Adrenal gland (tissue), 12 donors: ENCODE results near the gene ETFB. TPM values are rescaled to one million over a fixed set of nuclear protein-coding genes. Genes with fewer than 3 reads are reported as not detected.

ENCODE experiments used
- DNase-seq, 7 donors: peaks; one replicate each; pipeline ENCODE4 v3.0.0-alpha.2; 2019 to 2020
- H3K27ac ChIP-seq, 5 donors: fragments of 200-600 bp; sonication (generic) in 4 of 5; 1 replicate in 3 of 5; 2 replicates in 2 of 5; pipeline versions ENCODE4 v1.5.1 to v1.8.0; 2016 to 2020; ENCODE audit warnings: mild to moderate bottlenecking in 1 of 5
- H3K27me3 ChIP-seq: fragments of 200-600 bp; 2 replicates; pipeline ENCODE4 v1.8.0; 2021
- H3K36me3 ChIP-seq, 2 donors: fragments of 200-600 bp; replicated peaks in 1 of 2; 1 replicate in 1 of 2; 2 replicates in 1 of 2; pipeline versions ENCODE4 v1.5.1 to v1.8.0; 2018 to 2022
- H3K4me1 ChIP-seq, 2 donors: fragments of 200-600 bp; replicated peaks in 1 of 2; 1 replicate in 1 of 2; 2 replicates in 1 of 2; pipeline versions ENCODE4 v1.5.1 to v1.8.0; 2018 to 2021
- H3K4me3 ChIP-seq, 4 donors: fragments of 200-600 bp; sonication (generic) in 3 of 4; one replicate each; pipeline ENCODE4 v1.5.1; 2016 to 2018
- H3K9me3 ChIP-seq, 3 donors: fragments of 200-600 bp; sonication (generic) in 1 of 3; replicated peaks in 1 of 3; 1 replicate in 2 of 3; 2 replicates in 1 of 3; pipeline versions ENCODE4 v1.5.1 to v1.8.0; 2016 to 2021
- CTCF ChIP-seq, 6 experiments: fragments of 450-650 bp in 4 of 6; fragments of 200-600 bp in 2 of 6; sonication (generic) in 1 of 6; IDR thresholded peaks; 1 replicate in 5 of 6; 2 replicates in 1 of 6; pipeline versions ENCODE4 v1.5.1 to v1.8.0; 2016 to 2021; ENCODE audit warnings: antibody characterized with exemption in 6 of 6, mild to moderate bottlenecking in 2 of 6, moderate library complexity in 1 of 6
- POLR2A ChIP-seq, 2 donors: fragments of 450-650 bp; IDR thresholded peaks; one replicate each; pipeline ENCODE4 v1.6.1; 2017; ENCODE audit warnings: antibody characterized with exemption in 2 of 2, mild to moderate bottlenecking in 2 of 2, moderate library complexity in 1 of 2
- WGBS, 4 donors: extraction: QIAGEN DNeasy Blood & Tissue Kit in 2 of 4; methylation state at CpG; one replicate each; pipeline versions ENCODE4 v1.1.5 to v1.1.7; 2013 to 2017; 5-methylcytosine and 5-hydroxymethylcytosine counted together
- intact Hi-C, 2 donors: fragments of 100-400 bp; cut with DNase I; formaldehyde crosslinking; loops; one replicate each; pipeline versions ENCODE4 v1.14.1 to v1.15.0; 2022 to 2023
- polyA plus RNA-seq, 3 donors: library from polyadenylated mRNA; stranded (reverse); fragments of 200-250 nt in 2 of 3; fragments of 350-450 nt in 1 of 3; fragmentation: Illumina TruSeq in 1 of 3; extraction: RNeasy Lipid Tissue Mini Kit (QIAGEN cat#74804) in 1 of 3; gene quantifications; one replicate each; pipeline ENCODE4 v1.2.3, GENCODE V29; 2013 to 2014
- total RNA-seq, 9 donors: library from RNA; depleted of rRNA in 4 of 9; stranded (reverse); fragments of >200 nt in 4 of 9; fragments of 120-200 nt in 1 of 9; fragmentation: NEBNext Ultra II Directional in 1 of 9; extraction: Animal tissue kit (Norgen Biotek cat#: 25700) in 1 of 9; gene quantifications; one replicate each; pipeline versions ENCODE4 v1.1.0 to v1.2.4, GENCODE V29; 2013 to 2023
- donor health status: healthy with polysubstance abuse.
- donor health status: Bipolar disorder and iron deficiency.
- donor health status: DM: yes; HTN: yes; CAD: no.
- donor health status: DM: no; HTN: no; CAD: no.
- donor health status: DM: no; HTN: no; CAD: no.
- donor health status: DM: yes; HTN: yes; CAD: no.

The ETFB gene
- total and polyA plus RNA-seq, 12 donors: 110 to 470 (median 240) TPM

- Histone ChIP-seq H3K4me1 (peaks cover 0 to 5% of the 10 kb centered on the region in 2 donors), H3K36me3 (no peaks in the 10 kb centered on the region), H3K27ac (no peak overlapping the region), H3K27me3 (peaks cover 6% of the 10 kb centered on the region), H3K9me3 (no peaks in the 10 kb centered on the region), H3K4me3 (no peak overlapping the region)
- intact Hi-C loops: no loop called here
- WGBS, 4 donors: 43 to 44% (median 43%) methylated on average over 23 to 36 of the region's 36 CpGs; no CpG with 5 or more reads in 1 of the 4 donors
- TF ChIP-seq CTCF (IDR thresholded peaks at IDR 0.05) (no peak), POLR2A (IDR thresholded peaks at IDR 0.05) (no peak)
- no peak for DNase-seq
Observed at GRCh38 chr19:51326216-51327065, 39.7 kb downstream of the ETFB start.

- H3K4me3 ChIP-seq: no peak overlapping the region
- H3K9me3 ChIP-seq: no peaks in the 10 kb centered on the region
- TF ChIP-seq CTCF (IDR thresholded peaks at IDR 0.05) (no peak), POLR2A (IDR thresholded peaks at IDR 0.05) (no peak)
- peaks cover 6% of the 10 kb centered on the region for H3K27me3 ChIP-seq
- DNase-seq: no peak
- peaks cover 0 to 7% of the 10 kb centered on the region in 2 donors for H3K4me1 ChIP-seq
- intact Hi-C loops: no loop called here
- no peaks in the 10 kb centered on the region for H3K36me3 ChIP-seq
- WGBS, 4 donors: 79 to 82% (median 80%) methylated on average over 17 to 26 of the region's 26 CpGs
- H3K27ac ChIP-seq: no peak overlapping the region
Observed at GRCh38 chr19:51325161-51325976, 40.8 kb downstream of the ETFB start.

GRCh38 chr19:51324167-51324481 lies 42.1 kb downstream of the ETFB start:
- no peak for TF ChIP-seq POLR2A (IDR thresholded peaks at IDR 0.05)
- no peak for TF ChIP-seq CTCF (IDR thresholded peaks at IDR 0.05)
- Histone ChIP-seq H3K4me1 (peaks cover 0 to 9% of the 10 kb centered on the region in 2 donors), H3K9me3 (no peaks in the 10 kb centered on the region), H3K36me3 (no peaks in the 10 kb centered on the region), H3K4me3 (no peak overlapping the region), H3K27ac (no peak overlapping the region), H3K27me3 (peaks cover 6% of the 10 kb centered on the region)
- WGBS, 4 donors: 75 to 85% (median 81%) methylated on average over 6 of the region's 6 CpGs
- intact Hi-C loops: no loop called here
- no peak for DNase-seq

- H3K4me1 ChIP-seq: peaks cover 0 to 9% of the 10 kb centered on the region in 2 donors
- intact Hi-C loops: no loop called here
- H3K27ac ChIP-seq: no peak overlapping the region
Observed at GRCh38 chr19:51323481-51324166, 42.6 kb downstream of the ETFB start.

More at GRCh38 chr19:51323481-51324166, 42.6 kb downstream of the ETFB start:
- H3K27me3 ChIP-seq: peaks cover 6% of the 10 kb centered on the region
- TF ChIP-seq POLR2A (IDR thresholded peaks at IDR 0.05) (no peak), CTCF (IDR thresholded peaks at IDR 0.05) (no peak)
- no peak for DNase-seq
- no peaks in the 10 kb centered on the region for H3K36me3 ChIP-seq
- 76 to 85% (median 80%) methylated on average over 9 to 29 of the region's 29 CpGs for WGBS, 4 donors
- H3K9me3 ChIP-seq: no peaks in the 10 kb centered on the region
- H3K4me3 ChIP-seq: no peak overlapping the region
